GM21723 (cell line): Measurements from ENCODE around the gene ZNF763.
"Not testable (repeated sequence)": the region's sequence is repeated elsewhere in the genome, so short reads cannot be mapped to it uniquely, and the experiment has no call there.

Source experiments
- ATAC-seq: cut with Tn5 transposase; IDR thresholded peaks from one replicate; pipeline ENCODE4 v1.9.1; 2021; ENCODE audit warnings: mild to moderate bottlenecking, moderate library complexity; ENCODE audit not compliant: unreplicated experiment

ZNF763 gene

DNA sequence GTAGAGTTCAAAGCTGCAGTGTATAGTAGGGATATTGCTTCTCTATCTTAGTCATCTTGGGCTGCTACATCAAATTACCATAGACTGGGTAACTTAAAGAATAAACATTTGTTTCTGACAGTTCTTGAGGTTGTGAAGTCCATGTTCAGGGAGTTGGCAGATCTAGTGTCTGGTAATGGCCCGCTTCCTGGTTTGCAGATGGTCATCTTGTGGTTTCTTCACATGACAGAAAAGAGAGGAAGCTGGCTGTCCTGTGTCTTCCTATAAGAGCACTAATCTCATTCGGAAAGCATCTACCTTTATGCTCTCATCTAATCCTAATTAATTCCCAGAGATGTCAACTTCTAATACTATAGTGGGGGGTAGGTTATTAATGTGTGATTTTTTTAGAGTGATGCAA, 6.2 kb downstream of the ZNF763 start:
- no peak for ATAC-seq

DNA sequence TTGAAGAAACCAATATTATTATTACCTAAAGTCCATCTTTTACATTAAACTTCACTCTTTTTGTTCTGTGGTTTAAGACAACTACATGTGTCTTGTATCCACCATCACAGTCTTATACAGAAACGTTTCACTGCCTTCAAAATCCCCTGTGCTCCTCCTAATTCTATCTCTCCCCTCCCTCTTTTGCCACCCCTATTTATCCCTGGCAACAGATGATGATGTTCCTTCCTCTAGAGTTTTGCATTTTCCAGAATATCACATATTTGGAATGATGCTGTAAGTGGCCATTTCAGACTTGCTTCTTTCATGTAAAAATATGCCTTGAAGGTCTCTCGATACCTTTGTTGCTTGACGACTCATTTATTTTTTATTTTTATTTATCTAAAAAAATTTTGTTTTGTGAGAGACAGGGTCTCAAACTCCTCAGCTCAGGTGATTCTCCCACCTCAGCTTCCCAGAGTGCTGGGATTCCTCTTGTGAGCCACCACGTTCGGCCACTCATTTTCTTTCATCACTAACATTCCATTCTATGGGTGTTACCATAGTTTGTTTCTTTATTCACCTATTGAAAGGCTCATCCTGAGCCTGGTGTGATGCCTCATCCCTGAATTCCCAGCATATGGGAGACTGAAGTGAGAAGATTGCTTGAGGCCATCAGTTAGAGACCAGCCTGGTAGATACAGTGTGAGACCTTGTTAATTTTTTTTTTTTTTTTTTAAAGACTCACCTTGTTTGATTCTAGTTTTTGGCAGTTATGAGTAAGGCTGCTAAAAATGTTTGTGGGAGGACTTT, 8.4 kb downstream of the ZNF763 start:
- no peak for ATAC-seq

DNA sequence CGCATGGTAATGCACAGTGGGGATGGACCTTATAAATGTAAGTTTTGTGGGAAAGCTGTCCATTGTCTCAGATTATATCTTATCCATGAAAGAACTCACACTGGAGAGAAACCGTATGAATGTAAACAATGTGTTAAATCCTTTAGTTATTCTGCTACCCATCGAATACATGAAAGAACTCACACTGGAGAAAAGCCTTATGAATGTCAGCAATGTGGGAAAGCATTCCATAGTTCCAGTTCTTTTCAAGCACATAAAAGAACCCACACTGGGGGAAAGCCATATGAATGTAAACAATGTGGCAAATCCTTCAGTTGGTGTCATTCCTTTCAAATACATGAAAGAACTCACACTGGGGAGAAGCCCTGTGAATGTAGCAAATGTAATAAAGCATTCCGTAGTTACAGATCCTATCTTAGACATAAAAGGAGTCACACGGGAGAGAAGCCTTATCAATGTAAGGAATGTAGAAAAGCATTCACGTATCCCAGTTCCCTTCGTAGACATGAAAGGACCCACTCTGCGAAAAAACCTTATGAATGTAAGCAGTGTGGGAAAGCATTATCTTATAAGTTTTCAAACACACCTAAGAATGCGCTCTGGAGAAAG, 13.8 kb downstream of the ZNF763 start:
- no peak for ATAC-seq

DNA sequence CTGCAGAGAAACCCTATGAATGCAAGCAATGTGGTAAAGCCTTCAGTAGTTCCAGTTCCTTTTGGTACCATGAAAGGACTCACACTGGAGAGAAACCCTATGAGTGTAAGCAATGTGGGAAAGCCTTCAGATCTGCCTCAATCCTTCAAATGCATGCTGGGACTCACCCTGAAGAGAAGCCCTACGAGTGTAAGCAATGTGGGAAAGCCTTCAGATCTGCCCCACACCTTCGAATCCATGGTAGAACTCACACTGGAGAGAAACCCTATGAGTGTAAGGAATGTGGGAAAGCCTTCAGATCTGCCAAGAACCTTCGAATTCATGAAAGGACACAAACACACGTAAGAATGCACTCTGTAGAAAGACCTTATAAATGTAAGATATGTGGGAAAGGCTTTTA, 14.7 kb downstream of the ZNF763 start:
- ATAC-seq, result no peak

DNA sequence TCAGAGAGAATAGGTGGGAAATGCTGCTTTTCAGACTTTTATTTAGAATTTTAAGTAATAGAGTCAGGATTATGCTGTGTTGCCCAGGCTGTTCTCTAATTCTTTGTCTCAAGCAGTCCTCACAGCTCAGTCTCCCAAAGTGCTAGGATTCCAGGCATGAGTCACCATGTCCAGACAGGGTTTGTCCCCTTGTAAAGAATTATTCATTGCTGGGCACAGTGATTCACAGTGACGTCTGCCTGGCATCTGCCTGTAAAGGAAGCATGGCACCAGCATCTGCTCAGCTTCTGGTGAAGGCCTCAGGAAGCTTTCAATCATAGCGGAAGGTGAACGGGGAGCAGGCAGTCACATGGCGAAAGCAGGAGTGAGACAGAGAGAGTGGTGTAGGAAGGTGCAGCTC, 17.7 kb downstream of the ZNF763 start:
- ATAC-seq, result no peak

DNA sequence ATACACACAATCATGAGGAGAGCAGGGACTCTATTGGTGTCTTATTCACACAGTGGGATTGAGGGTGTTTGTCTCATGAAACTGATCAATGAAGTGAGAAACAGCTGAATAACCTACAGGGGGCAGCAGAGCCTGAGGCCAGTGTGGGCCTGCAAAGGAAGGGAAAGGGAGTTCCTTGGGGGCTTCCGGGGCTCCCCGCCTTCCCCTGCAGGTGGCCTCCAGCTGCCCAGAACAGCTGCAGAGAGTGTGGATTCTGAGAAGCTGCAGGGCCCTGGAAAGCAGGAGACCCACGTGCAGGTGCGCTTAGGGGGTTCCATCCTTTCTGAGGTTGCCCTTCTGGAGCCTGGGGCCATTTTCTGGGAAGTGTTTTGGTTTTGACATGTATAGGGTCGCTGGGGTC, 20.1 kb downstream of the ZNF763 start:
- no peak for ATAC-seq

- ATAC-seq, result no peak
These were observed 21.9 kb downstream of the ZNF763 start for GRCh38 chr19:11986754-11987153.

GRCh38 chr19:11987405-11988281, 22.8 kb downstream of the ZNF763 start:
- peak; percentile 73 for ATAC-seq

DNA sequence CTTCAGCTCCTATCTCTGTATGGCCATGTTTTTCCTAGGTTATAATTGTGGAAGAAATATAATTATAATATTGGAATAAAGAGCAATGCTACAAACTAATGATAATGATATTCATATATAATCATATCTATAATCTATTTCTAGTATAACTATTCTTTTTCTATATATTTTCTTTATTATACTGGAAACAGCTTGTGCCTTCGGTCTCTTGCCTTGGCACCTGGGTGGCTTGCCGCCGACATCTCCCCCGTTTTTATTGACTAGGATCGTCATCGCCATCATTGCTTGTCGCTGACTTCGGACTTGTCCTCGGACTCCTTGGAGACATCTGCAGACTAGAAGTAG, 24.2 kb downstream of the ZNF763 start:
- no peak for ATAC-seq

DNA sequence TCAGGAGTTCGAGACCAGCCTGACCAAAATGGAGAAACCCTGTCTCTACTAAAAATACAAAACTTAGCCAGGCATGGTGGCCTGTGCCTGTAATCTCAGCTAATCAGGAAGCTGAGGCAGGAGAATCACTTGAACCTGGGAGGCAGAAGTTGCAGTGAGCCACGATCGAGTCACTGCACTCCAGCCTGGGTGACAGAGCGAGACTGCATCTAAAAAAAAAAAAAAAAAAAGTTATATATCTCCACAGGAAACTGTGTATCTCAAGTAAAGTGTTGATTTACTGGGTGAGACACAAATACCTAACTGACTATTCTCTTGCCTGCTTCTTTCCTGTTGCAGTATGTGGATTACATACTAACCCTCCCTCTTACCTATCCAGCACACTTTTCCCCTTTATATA, 27.1 kb downstream of the ZNF763 start:
- ATAC-seq, result not testable (repeated sequence)

DNA sequence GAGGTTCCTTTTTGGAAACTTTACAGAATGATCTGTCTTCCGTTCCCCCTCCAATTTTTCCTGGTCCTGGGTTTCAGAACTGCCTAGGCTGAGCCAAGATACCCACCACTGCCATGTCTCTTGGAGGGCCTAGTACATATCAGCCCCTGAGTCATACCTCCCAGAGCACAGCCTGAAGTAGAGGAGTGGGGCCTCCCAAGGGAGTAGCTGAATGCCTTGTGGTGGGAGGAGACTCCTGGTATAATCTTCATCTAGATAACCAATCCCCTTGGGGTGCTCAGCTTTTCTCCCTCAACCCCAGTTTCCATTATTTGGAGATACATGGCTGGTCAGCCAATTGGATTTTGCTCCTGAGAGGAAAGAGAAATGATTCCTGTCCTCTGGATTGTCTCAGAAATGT, 30.3 kb downstream of the ZNF763 start:
- ATAC-seq, result no peak

GRCh38 chr19:12000152-12000981, 35.5 kb downstream of the ZNF763 start:
- peak; percentile 65 for ATAC-seq

DNA sequence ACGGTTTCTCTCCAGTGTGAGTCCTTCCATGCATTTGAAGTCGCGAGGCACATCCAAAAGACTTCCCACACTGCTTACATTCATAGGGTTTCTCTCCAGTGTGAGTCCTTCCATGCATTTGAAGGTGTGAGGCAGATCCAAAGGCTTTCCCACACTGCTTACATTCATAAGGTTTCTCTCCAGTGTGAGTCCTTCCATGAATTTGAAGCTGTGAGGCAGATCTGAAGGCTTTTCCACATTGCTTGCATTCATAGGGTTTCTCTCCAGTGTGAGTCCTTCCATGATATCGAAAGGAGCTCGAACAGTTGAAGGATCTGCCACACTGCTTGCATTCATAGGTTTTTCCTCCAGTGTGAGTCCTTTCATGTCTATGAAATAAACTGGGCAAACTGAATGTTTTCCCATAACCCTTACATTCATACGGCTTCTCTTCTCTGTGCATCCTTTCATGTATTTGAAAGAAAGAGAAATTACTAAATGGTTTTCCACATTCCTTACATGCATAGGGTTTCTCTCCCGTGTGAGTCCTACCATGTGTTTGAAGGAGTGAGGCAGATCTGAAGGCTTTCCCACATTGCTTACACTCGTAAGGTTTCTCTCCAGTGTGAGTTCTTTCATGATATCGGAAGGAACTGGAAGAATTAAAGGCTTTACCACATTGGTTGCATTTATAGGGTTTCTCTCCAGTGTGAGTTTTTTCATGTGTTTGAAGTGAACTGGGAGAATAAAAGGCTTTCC, 50.3 kb downstream of the ZNF763 start:
- ATAC-seq, result no peak

GRCh38 chr19:12015753-12016116, 50.9 kb downstream of the ZNF763 start:
- no peak for ATAC-seq
